Urinary bladder (tissue), 4 donors: ENCODE measurements around the gene LAMB1. TPM values are rescaled to one million over a fixed set of nuclear protein-coding genes. Genes with fewer than 3 reads are reported as not detected.
A peak's percentile ranks its signal among the peaks of the same experiment; 100 is the strongest.

Experiments
- DNase-seq: peaks from one replicate; pipeline ENCODE4 v3.0.0-alpha.2; 2015; ENCODE audit errors: extremely low spot score
- H3K27ac ChIP-seq: one replicate; pipeline ENCODE4 v1.5.1; 2013; ENCODE audit warnings: low read depth, mild to moderate bottlenecking, moderate library complexity
- H3K36me3 ChIP-seq: one replicate; pipeline ENCODE4 v1.6.1; 2013; ENCODE audit warnings: mild to moderate bottlenecking, moderate library complexity; ENCODE audit not compliant: insufficient read depth
- H3K4me1 ChIP-seq: one replicate; pipeline ENCODE4 v1.6.1; 2013; ENCODE audit warnings: mild to moderate bottlenecking, moderate library complexity; ENCODE audit not compliant: insufficient read depth
- H3K4me3 ChIP-seq: one replicate; pipeline ENCODE4 v1.5.1; 2013; ENCODE audit warnings: low read depth, low read length
- WGBS: extraction: QIAGEN DNeasy Blood & Tissue Kit; methylation state at CpG from one replicate; pipeline ENCODE4 v1.1.7; 2013; 5-methylcytosine and 5-hydroxymethylcytosine counted together
- polyA plus RNA-seq: library from polyadenylated mRNA; stranded (reverse); fragments of 200-250 nt; gene quantifications from one replicate; pipeline ENCODE4 v1.2.3, GENCODE V29; 2013
- total RNA-seq: library from RNA; depleted of rRNA; stranded (reverse); fragments of >200 nt; gene quantifications from one replicate; pipeline ENCODE4 v1.2.3, GENCODE V29; 2014
- donor health status: healthy with polysubstance abuse.
- donor health status: healthy.

Gene LAMB1
- total and polyA plus RNA-seq, 2 donors = 233 to 323 TPM

- Histone ChIP-seq H3K27ac (no peak overlapping the region), H3K36me3 (peaks cover 2% of the 10 kb centered on the region), H3K4me3 (no peak overlapping the region), H3K4me1 (peaks cover 1% of the 10 kb centered on the region)
- DNase-seq = no peak
- 79% methylated on average over 3 of the region's 3 CpGs for WGBS
Measured at GRCh38 chr7:107998660-107999480, 4.1 kb downstream of the LAMB1 start.

- no peak overlapping the region for H3K27ac ChIP-seq
- no peak overlapping the region for H3K4me3 ChIP-seq
- 84% methylated on average over 2 of the region's 2 CpGs for WGBS
- no peak for DNase-seq
- H3K36me3 ChIP-seq = peaks cover 2% of the 10 kb centered on the region
- H3K4me1 ChIP-seq = peaks cover 1% of the 10 kb centered on the region
Measured at GRCh38 chr7:107998150-107998549, 4.8 kb downstream of the LAMB1 start.

- DNase-seq = no peak
- H3K4me3 ChIP-seq = no peak overlapping the region
- H3K27ac ChIP-seq = no peak overlapping the region
- H3K4me1 ChIP-seq = peaks cover 1% of the 10 kb centered on the region
- 34% methylated on average over 7 of the region's 7 CpGs for WGBS
- H3K36me3 ChIP-seq = peaks cover 5% of the 10 kb centered on the region
Measured at GRCh38 chr7:107996072-107996882, 6.7 kb downstream of the LAMB1 start.

DNA sequence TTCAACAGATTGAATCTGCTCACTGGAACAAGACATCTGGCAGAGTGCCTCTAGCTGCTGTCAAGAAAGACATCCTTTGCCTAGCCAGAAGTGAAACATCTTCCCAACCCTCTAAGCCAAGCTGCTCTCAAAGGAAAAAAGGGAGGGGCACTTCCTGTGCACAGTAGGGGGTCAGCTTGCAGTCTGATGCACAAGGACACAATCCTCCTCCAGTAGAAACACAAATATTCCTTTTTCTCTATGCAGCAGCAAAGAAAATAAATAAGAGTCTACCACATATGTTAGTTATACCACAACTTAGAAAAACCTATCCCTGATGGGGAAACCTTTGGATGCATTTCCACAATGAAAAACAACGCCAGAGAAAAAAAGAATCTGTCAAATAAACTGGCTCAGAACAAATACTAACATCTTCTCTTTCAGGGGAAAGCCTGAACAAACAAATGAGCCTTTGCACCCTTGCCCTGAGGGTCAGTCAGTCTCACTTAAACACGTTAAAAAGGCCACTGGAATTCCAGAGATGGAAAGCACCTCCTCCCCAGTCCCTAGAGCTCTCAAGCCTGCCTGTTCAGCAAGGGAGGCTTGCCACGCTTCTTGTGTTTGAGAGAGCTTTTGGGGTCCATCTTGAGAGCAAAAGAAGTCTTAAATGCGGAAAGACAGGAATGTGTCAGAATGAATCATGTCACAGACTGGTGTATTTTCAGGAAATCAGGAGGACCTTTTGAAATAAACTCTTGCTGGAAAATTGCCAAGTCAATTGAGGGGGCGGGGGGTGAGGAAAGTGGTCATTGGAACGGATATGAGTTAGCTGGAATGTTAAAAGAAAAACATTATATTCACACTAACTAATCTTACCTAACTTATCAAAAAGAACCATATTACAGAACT lies 7.5 kb downstream of the LAMB1 start:
- WGBS = 23% methylated on average over 6 of the region's 6 CpGs
- Histone ChIP-seq H3K27ac (peak overlapping the region; percentile 50), H3K4me3 (no peak overlapping the region), H3K4me1 (peaks cover 1% of the 10 kb centered on the region), H3K36me3 (peaks cover 5% of the 10 kb centered on the region)
- no peak for DNase-seq

DNA sequence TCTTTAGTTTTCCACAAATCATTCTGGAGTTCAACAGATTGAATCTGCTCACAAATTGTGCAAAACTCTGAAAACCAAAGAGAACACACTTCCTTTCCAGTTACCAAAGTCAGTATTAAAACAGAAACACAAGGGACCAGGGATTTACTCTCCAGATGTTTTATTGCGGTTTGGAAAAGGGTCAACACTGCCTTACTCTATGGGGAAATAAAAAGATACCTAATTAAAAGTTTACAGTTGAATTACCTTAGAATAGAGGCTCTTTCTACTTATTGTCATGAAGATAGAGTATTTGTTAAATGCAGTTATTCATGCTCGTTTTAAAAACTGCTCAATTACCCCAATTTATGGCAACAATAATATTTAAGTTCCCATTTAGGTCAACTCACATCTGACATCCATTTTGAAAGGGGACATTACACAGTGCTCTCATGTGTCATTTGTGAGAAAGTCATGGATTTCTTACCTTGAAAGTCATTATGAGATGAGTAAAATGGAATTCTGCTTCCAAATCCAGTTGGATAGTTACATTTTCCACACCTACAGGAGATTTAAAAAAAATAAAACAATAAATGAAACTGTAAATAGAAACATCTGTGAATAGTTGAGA lies 8.4 kb downstream of the LAMB1 start:
- Histone ChIP-seq H3K27ac (peak overlapping the region; percentile 10), H3K4me1 (peaks cover 1% of the 10 kb centered on the region)

DNA sequence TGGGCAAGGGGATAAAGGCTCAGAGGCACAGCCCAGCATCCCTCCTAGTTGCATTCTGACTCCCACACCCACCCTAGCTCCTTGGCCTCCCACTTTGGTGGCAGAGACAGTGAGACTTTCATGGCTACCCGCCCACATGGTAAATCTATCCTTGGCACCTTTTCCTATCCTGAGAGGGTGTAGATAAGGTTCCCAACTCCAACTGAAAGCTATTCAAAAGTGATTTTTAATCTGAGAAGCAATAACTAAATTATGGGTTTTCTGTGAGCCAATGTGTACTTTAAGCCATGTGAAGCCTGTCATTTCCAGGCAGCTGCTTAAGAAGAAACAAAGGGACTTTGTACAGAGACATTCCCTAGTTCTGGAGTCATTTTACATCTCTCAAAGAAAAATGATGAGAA lies 9.1 kb downstream of the LAMB1 start:
- H3K4me1 ChIP-seq = peaks cover 1% of the 10 kb centered on the region
- no peak overlapping the region for H3K27ac ChIP-seq
- 67% methylated on average over 1 of the region's 1 CpG for WGBS
- H3K4me3 ChIP-seq = no peak overlapping the region
- peaks cover 5% of the 10 kb centered on the region for H3K36me3 ChIP-seq
- DNase-seq = no peak

More for the DNA sequence above, 8.4 kb downstream of the LAMB1 start:
- Histone ChIP-seq H3K36me3 (peaks cover 5% of the 10 kb centered on the region), H3K4me3 (no peak overlapping the region)
- 48% methylated on average over 2 of the region's 2 CpGs for WGBS
- no peak for DNase-seq

DNA sequence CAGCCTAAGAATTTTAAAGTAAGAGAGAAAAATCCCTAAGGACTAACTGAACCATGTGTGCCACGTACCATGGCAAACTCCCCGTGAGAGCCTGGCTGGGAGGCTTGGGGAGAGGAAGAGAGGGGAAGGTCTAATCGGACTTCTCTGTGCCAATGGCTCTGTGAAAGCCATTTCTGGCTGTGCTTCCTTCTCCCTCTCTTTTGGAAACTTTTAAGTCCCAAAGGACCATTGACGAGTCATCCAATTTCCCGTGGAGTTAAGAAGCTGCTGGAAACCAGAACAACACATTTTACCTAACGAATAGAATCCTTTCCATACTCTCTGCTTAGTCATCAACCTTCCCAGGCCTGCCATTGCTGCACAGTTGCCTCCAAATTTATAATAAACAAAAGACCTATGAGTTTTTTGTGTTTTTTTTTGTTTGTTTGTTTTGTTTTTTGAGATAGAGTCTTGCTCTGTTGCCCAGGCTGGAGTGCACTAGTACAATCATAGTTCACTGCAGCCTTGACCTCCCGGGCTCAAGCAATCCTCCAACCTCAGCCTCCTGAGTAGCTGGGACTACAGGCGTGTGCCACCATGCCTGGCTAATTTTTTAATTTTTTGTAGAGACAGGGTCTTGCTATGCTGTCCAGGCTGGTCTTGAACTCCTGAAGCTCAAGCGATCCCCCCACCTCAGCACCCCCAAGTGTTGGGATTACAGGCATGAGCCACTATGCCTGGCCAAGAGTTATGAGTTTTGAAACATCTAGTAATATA lies 13.2 kb downstream of the LAMB1 start:
- Histone ChIP-seq H3K36me3 (peaks cover 2% of the 10 kb centered on the region), H3K4me1 (no peaks in the 10 kb centered on the region), H3K4me3 (no peak overlapping the region), H3K27ac (no peak overlapping the region)
- WGBS = 67% methylated on average over 9 of the region's 9 CpGs
- DNase-seq = no peak

GRCh38 chr7:107982918-107983389 lies 20.0 kb downstream of the LAMB1 start:
- H3K27ac ChIP-seq = no peak overlapping the region
- H3K4me1 ChIP-seq = no peaks in the 10 kb centered on the region
- 21% methylated on average over 2 of the region's 2 CpGs for WGBS
- DNase-seq = peak; percentile 84
- H3K4me3 ChIP-seq = no peak overlapping the region
- peaks cover under 1% of the 10 kb centered on the region for H3K36me3 ChIP-seq

- H3K4me1 ChIP-seq = no peaks in the 10 kb centered on the region
- no peak for DNase-seq
- H3K4me3 ChIP-seq = no peak overlapping the region
- H3K36me3 ChIP-seq = peaks cover 4% of the 10 kb centered on the region
- WGBS = 52% methylated on average over 9 of the region's 9 CpGs
- no peak overlapping the region for H3K27ac ChIP-seq
Measured at GRCh38 chr7:107982042-107982840, 20.7 kb downstream of the LAMB1 start.

GRCh38 chr7:107981466-107981865 lies 21.5 kb downstream of the LAMB1 start:
- Histone ChIP-seq H3K36me3 (peaks cover 4% of the 10 kb centered on the region), H3K4me1 (no peaks in the 10 kb centered on the region)

DNA sequence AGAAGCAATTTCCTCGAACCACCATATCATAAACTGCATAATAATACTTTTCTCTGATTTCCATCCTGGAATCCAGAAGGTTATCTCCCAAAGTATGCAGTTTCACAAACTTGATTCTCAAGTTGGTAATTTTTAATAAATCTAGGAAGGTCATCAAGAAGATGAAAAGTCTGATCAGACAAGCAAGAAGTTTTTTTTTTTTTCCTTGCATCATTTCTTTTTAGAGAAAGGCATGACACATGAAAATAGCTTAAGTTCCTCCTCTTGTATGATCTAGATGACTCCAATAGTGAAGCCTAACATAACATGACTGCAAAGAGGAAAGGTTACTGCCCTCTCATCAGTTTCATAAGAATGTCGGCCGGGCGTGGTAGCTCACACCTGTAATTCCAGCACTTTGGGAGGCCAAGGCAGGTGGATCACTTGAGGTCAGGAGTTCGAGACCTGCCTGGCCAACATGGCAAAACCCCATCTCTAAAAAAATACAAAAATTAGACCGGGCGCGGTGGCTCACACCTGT lies 22.2 kb downstream of the LAMB1 start:
- no peaks in the 10 kb centered on the region for H3K4me1 ChIP-seq
- WGBS = 97% methylated on average over 8 of the region's 8 CpGs
- DNase-seq = no peak
- no peak overlapping the region for H3K27ac ChIP-seq
- peaks cover 4% of the 10 kb centered on the region for H3K36me3 ChIP-seq
- no peak overlapping the region for H3K4me3 ChIP-seq

More at GRCh38 chr7:107981466-107981865, 21.5 kb downstream of the LAMB1 start:
- Histone ChIP-seq H3K27ac (no peak overlapping the region), H3K4me3 (no peak overlapping the region)
- no peak for DNase-seq
- 78% methylated on average over 4 of the region's 4 CpGs for WGBS
